Measurements from ENCODE around the gene WASHC1. TPM values are rescaled to one million over a fixed set of nuclear protein-coding genes. Genes with fewer than 3 reads are reported as not detected.
"Not testable (repeated sequence)": the region's sequence is repeated elsewhere in the genome, so short reads cannot be mapped to it uniquely, and the experiment has no call there.

The WASHC1 gene
- polyA plus RNA-seq, 1 donor from 2014 or later, result 2.7 TPM

- H3K4me1 Mint-ChIP-seq, H3K4me3 Mint-ChIP-seq, H3K27ac Mint-ChIP-seq, H3K36me3 Mint-ChIP-seq, H3K9me3 Mint-ChIP-seq: not testable (repeated sequence)
- H3K27me3 Mint-ChIP-seq, result peaks cover 11% of the 10 kb centered on the region
Measured at GRCh38 chr9:41261-41676, 12.0 kb upstream of the WASHC1 start.

GRCh38 chr9:32308-32707 lies 3.1 kb upstream of the WASHC1 start:
- not testable (repeated sequence) for H3K36me3 Mint-ChIP-seq, H3K27me3 Mint-ChIP-seq, H3K4me3 Mint-ChIP-seq, H3K9me3 Mint-ChIP-seq, H3K4me1 Mint-ChIP-seq, H3K27ac Mint-ChIP-seq

- H3K36me3 Mint-ChIP-seq, H3K9me3 Mint-ChIP-seq, H3K27ac Mint-ChIP-seq, H3K4me1 Mint-ChIP-seq, H3K27me3 Mint-ChIP-seq, H3K4me3 Mint-ChIP-seq: not testable (repeated sequence)
Measured at GRCh38 chr9:28775-29174, 481 bp downstream of the WASHC1 start.

GRCh38 chr9:21621-22020 lies 7.6 kb downstream of the WASHC1 start:
- not testable (repeated sequence) for H3K4me1 Mint-ChIP-seq, H3K36me3 Mint-ChIP-seq, H3K4me3 Mint-ChIP-seq, H3K9me3 Mint-ChIP-seq, H3K27ac Mint-ChIP-seq, H3K27me3 Mint-ChIP-seq

- not testable (repeated sequence) for H3K27ac Mint-ChIP-seq, H3K36me3 Mint-ChIP-seq, H3K27me3 Mint-ChIP-seq, H3K4me1 Mint-ChIP-seq, H3K9me3 Mint-ChIP-seq, H3K4me3 Mint-ChIP-seq
Measured at GRCh38 chr9:16875-17274, 12.4 kb downstream of the WASHC1 start.

- H3K27ac Mint-ChIP-seq, H3K4me1 Mint-ChIP-seq, H3K36me3 Mint-ChIP-seq, H3K4me3 Mint-ChIP-seq, H3K27me3 Mint-ChIP-seq, H3K9me3 Mint-ChIP-seq: not testable (repeated sequence)
Measured at GRCh38 chr9:14129-14809, 15.0 kb downstream of the WASHC1 start.

- H3K27ac Mint-ChIP-seq, H3K4me1 Mint-ChIP-seq, H3K27me3 Mint-ChIP-seq, H3K9me3 Mint-ChIP-seq, H3K36me3 Mint-ChIP-seq: not testable (repeated sequence)
- peak overlapping the region in 1 of 4 donors; percentile 39 for H3K4me3 Mint-ChIP-seq
Measured at GRCh38 chr9:11206-11605, 18.1 kb downstream of the WASHC1 start.

GRCh38 chr9:10653-11053 lies 18.6 kb downstream of the WASHC1 start:
- H3K4me3 Mint-ChIP-seq, result peak overlapping the region in 1 of 4 donors; percentile 2
- not testable (repeated sequence) for H3K27ac Mint-ChIP-seq

GRCh38 chr9:10207-10606 lies 19.0 kb downstream of the WASHC1 start:
- H3K9me3 Mint-ChIP-seq, H3K27ac Mint-ChIP-seq, H3K27me3 Mint-ChIP-seq, H3K4me1 Mint-ChIP-seq, H3K36me3 Mint-ChIP-seq: not testable (repeated sequence)
- H3K4me3 Mint-ChIP-seq, result peak overlapping the region in 1 of 4 donors; percentile 2

More at GRCh38 chr9:10653-11053, 18.6 kb downstream of the WASHC1 start:
- H3K9me3 Mint-ChIP-seq, H3K27me3 Mint-ChIP-seq, H3K4me1 Mint-ChIP-seq, H3K36me3 Mint-ChIP-seq: not testable (repeated sequence)

Other genes starting within 250 kb of the WASHC1 start
- gene FOXD4, start 89.0 kb upstream of the WASHC1 start, polyA plus RNA-seq, result not detected
- 20.1 TPM for gene ZNG1A, start 149.6 kb upstream of the WASHC1 start, polyA plus RNA-seq
- gene DOCK8, start 185.4 kb upstream of the WASHC1 start, polyA plus RNA-seq, result 76.8 TPM